IMR-90 (cell line): ENCODE measurements around the gene PLGLB2. TPM values are rescaled to one million over a fixed set of nuclear protein-coding genes. Genes with fewer than 3 reads are reported as not detected.
"Not testable (repeated sequence)": the region's sequence is repeated elsewhere in the genome, so short reads cannot be mapped to it uniquely, and the experiment has no call there.

Experiments
- ATAC-seq: fragments of 200-7000 bp; cut with Tn5 transposase; 2 replicates; pipeline ENCODE4 v1.9.1; 2020; ENCODE audit warnings: low read depth, mild to moderate bottlenecking, moderate library complexity
- Bru-seq: library from RNA; stranded (reverse); fragments of 400-500 nt; gene quantifications from one replicate; lab custom pipeline; 2021; lab: Mats Ljungman, UMichigan
- BruChase-seq, 2 experiments: library from RNA; stranded (reverse); fragments of 400-500 nt; gene quantifications; one replicate each; lab custom pipeline; 2021; lab: Mats Ljungman, UMichigan
- BruUV-seq: library from RNA; stranded (reverse); fragments of 400-500 nt; replicated peaks from 2 replicates; lab custom pipeline; 2021; lab: Mats Ljungman, UMichigan
- CTCF ChIA-PET: fragments of 300-600 bp; formaldehyde crosslinking; extraction: SDS; loops from one replicate; lab custom pipeline; 2021; ENCODE audit warnings: antibody characterized with exemption; lab: Yijun Ruan, JAX
- POLR2A ChIA-PET: fragments of 300-600 bp; sonication (Branson Sonifier 250); formaldehyde crosslinking; loops from one replicate; lab custom pipeline; 2022; ENCODE audit warnings: antibody characterized with exemption; ENCODE audit not compliant: unreplicated experiment; lab: Charles Lee
- DNase-seq: peaks from one replicate; pipeline ENCODE4 v3.0.0; 2013
- H2AFZ ChIP-seq: replicated peaks from 2 replicates; pipeline ENCODE3; 2013; ENCODE audit warnings: low read length, mild to moderate bottlenecking; ENCODE audit not compliant: poor library complexity
- H2AK5ac ChIP-seq: 2 replicates; pipeline ENCODE4 v1.6.1; 2013; ENCODE audit warnings: low read depth, low read length, inconsistent platforms
- H2AK9ac ChIP-seq: replicated peaks from 2 replicates; pipeline ENCODE3; 2013; ENCODE audit warnings: mild to moderate bottlenecking, low read depth, low read length, moderate library complexity; ENCODE audit not compliant: poor library complexity
- H2BK120ac ChIP-seq: 2 replicates; pipeline ENCODE4 v1.6.1; 2013; ENCODE audit warnings: low read depth, low read length, inconsistent platforms
- H2BK15ac ChIP-seq: 3 replicates; pipeline ENCODE4 v1.6.1; 2013; ENCODE audit warnings: low read depth, low read length, inconsistent platforms
- H2BK20ac ChIP-seq: 2 replicates; pipeline ENCODE4 v1.6.1; 2013; ENCODE audit warnings: low read depth, mild to moderate bottlenecking, inconsistent platforms, low read length, moderate library complexity
- H2BK5ac ChIP-seq: 2 replicates; pipeline ENCODE4 v1.6.1; 2013; ENCODE audit warnings: mild to moderate bottlenecking, low read depth, low read length, inconsistent platforms; ENCODE audit not compliant: poor library complexity, severe bottlenecking
- H3K14ac ChIP-seq: replicated peaks from 2 replicates; pipeline ENCODE4 v1.6.1; 2013; ENCODE audit warnings: low read depth, low read length, inconsistent platforms
- H3K18ac ChIP-seq: 2 replicates; pipeline ENCODE4 v1.6.1; 2013; ENCODE audit warnings: low read depth, low read length, control low read depth
- H3K23ac ChIP-seq: 2 replicates; pipeline ENCODE4 v1.6.1; 2013; ENCODE audit warnings: low read depth, low read length, inconsistent platforms
- H3K27ac ChIP-seq: 2 replicates; pipeline ENCODE4 v1.5.1; 2013; ENCODE audit warnings: mild to moderate bottlenecking, control low read depth, low read length; ENCODE audit not compliant: insufficient read depth
- H3K27me3 ChIP-seq: 2 replicates; pipeline ENCODE4 v1.6.1; 2013; ENCODE audit warnings: low read length; ENCODE audit not compliant: control insufficient read depth, insufficient read depth
- H3K36me3 ChIP-seq: 2 replicates; pipeline ENCODE4 v1.6.1; 2013; ENCODE audit warnings: low read length, mixed read lengths; ENCODE audit not compliant: control insufficient read depth, insufficient read depth
- H3K4ac ChIP-seq: 2 replicates; pipeline ENCODE4 v1.6.1; 2013; ENCODE audit warnings: low read depth, low read length, inconsistent platforms
- H3K4me1 ChIP-seq: 2 replicates; pipeline ENCODE4 v1.6.1; 2013; ENCODE audit warnings: low read length, mixed read lengths; ENCODE audit not compliant: control insufficient read depth, insufficient read depth
- H3K4me2 ChIP-seq: 2 replicates; pipeline ENCODE4 v1.6.1; 2013; ENCODE audit warnings: low read depth, mild to moderate bottlenecking, control low read depth, low read length, moderate library complexity
- H3K4me3 ChIP-seq: 2 replicates; pipeline ENCODE4 v1.5.1; 2013; ENCODE audit warnings: low read depth, mild to moderate bottlenecking, control low read depth, low read length, moderate library complexity; ENCODE audit not compliant: insufficient read depth
- H3K56ac ChIP-seq: 2 replicates; pipeline ENCODE4 v1.6.1; 2013; ENCODE audit warnings: low read length, inconsistent platforms; ENCODE audit not compliant: insufficient read depth; ENCODE audit errors: extremely low read depth
- H3K79me1 ChIP-seq, 2 experiments: 2 replicates each; pipeline ENCODE4 v1.6.1; 2013; ENCODE audit warnings: low read length in 2 of 2, inconsistent platforms in 1 of 2, low read depth in 1 of 2
- H3K9ac ChIP-seq: 2 replicates; pipeline ENCODE4 v1.6.1; 2013; ENCODE audit warnings: low read depth, low read length, control low read depth
- H3K9me1 ChIP-seq: 2 replicates; pipeline ENCODE4 v1.6.1; 2013; ENCODE audit warnings: low read length, inconsistent platforms; ENCODE audit not compliant: insufficient read depth
- H3K9me3 ChIP-seq: 2 replicates; pipeline ENCODE4 v1.6.1; 2013; ENCODE audit warnings: low read length; ENCODE audit not compliant: control insufficient read depth, insufficient read depth
- H4K20me1 ChIP-seq: 2 replicates; pipeline ENCODE4 v1.6.1; 2013; ENCODE audit warnings: low read length, inconsistent platforms; ENCODE audit not compliant: insufficient read depth
- H4K5ac ChIP-seq: 2 replicates; pipeline ENCODE4 v1.6.1; 2013; ENCODE audit warnings: mild to moderate bottlenecking, low read depth, low read length, control low read depth
- H4K8ac ChIP-seq, 2 experiments: 2 replicates each; pipeline ENCODE4 v1.6.1; 2013; ENCODE audit warnings: low read depth in 2 of 2, low read length in 2 of 2, control low read depth in 1 of 2, inconsistent platforms in 1 of 2
- H4K91ac ChIP-seq: 2 replicates; pipeline ENCODE4 v1.6.1; 2013; ENCODE audit warnings: low read depth, low read length, inconsistent platforms; ENCODE audit not compliant: insufficient read depth
- WGBS, 2 experiments: methylation state at CpG; one replicate each; pipeline versions ENCODE4 v1.1.5 to v1.1.7; 2013; ENCODE audit warnings: missing lambda C conversion rate in 2 of 2; ENCODE audit not compliant: insufficient read length in 1 of 2; ENCODE audit errors: extremely low coverage in 2 of 2; 5-methylcytosine and 5-hydroxymethylcytosine counted together
- dilution Hi-C: fragments of 300-500 bp; cut with HindIII; formaldehyde crosslinking; loops from one replicate; pipeline ENCODE4 v1.14.3; 2018; ENCODE audit warnings: low sequenced_read_pairs; ENCODE audit not compliant: unreplicated experiment
- in situ Hi-C: fragments of 300-500 bp; cut with MboI; formaldehyde crosslinking; loops from 3 replicates; pipeline ENCODE4 v1.14.3; 2019; ENCODE audit warnings: low sequenced_read_pairs, inconsistent platforms, mixed read lengths
- intact Hi-C: fragments of 100-400 bp; cut with micrococcal nuclease; formaldehyde crosslinking; loops from 2 replicates; pipeline ENCODE4 v1.10.0; 2022
- long read RNA-seq: library from polyadenylated mRNA; unstranded; transcript quantifications from one replicate; pipeline ENCODE4 v2.0.0, GENCODE V29; 2021; ENCODE audit not compliant: unreplicated experiment
- polyA plus RNA-seq, 3 experiments: library from polyadenylated mRNA; depleted of rRNA; stranded (reverse); fragments of >200 nt; gene quantifications; 2 replicates each; pipeline ENCODE4 v1.2.3, GENCODE V29; 2012; ENCODE audit warnings: low replicate concordance in 1 of 3
- total RNA-seq: library from RNA; depleted of rRNA; stranded (reverse); fragments of >200 nt; gene quantifications from 2 replicates; pipeline ENCODE4 v1.2.3, GENCODE V29; 2012; rRNA removed

Gene PLGLB2
- total RNA-seq (0.72 and 0.83 TPM in 2 replicates), polyA plus RNA-seq (2012; rRNA removed) (0.99 and 1.3 TPM in 2 replicates), Bru-seq, nascent RNA (percentile 56 among the genes with signal in this experiment), BruChase-seq, experiment 1, labeled RNA remaining after a 6-hour chase (percentile 53 among the genes with signal in this experiment), BruChase-seq, experiment 2, labeled RNA remaining after a 2-hour chase (percentile 73 among the genes with signal in this experiment)
- 0.05 and 0.53 TPM in 2 replicates for polyA plus RNA-seq (2012; cell fraction: cytosol; rRNA removed)
- 0.37 and 7.1 TPM in 2 replicates for polyA plus RNA-seq (2012; cell fraction: nucleus; rRNA removed; ENCODE audit: low replicate concordance)
- long read RNA-seq = 0 reads

DNA sequence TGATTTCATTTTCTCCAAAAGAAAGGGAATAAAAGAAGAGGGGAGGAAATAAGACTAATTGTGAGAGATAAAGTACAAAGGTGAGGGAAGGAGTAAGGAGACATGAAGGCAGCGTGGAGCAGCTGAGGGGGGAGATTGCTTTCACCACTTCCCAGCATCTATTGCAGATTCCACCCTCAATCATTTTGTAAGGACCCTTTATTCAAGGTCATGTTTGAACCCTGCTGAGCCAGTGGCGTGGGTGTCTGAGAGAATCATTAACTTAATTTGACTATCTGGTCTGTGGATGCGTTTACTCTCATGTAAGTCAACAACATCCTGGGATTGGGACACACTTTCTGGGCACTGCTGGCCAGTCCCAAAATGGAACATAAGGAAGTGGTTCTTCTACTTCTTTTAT, at the start of gene PLGLB2:
Gene PLGLB2 (plus strand): TSS at position 297 of the 400 bp plus-strand sequence. CDS start 67 bp downstream, at position 364.
- H3K27me3 ChIP-seq, H3K4me2 ChIP-seq, H3K27ac ChIP-seq, H3K56ac ChIP-seq, ATAC-seq, H3K79me1 ChIP-seq, CTCF ChIA-PET, H3K4me3 ChIP-seq, H2AFZ ChIP-seq, H3K14ac ChIP-seq, H3K9me1 ChIP-seq, H3K4me1 ChIP-seq, H3K9me3 ChIP-seq, H4K8ac ChIP-seq, H2BK120ac ChIP-seq, H3K23ac ChIP-seq, BruUV-seq, POLR2A ChIA-PET, H2BK20ac ChIP-seq, H4K20me1 ChIP-seq, DNase-seq, H2BK15ac ChIP-seq, H4K5ac ChIP-seq, intact Hi-C loops, in situ Hi-C loops, H2BK5ac ChIP-seq, H2AK9ac ChIP-seq, H3K4ac ChIP-seq, H3K18ac ChIP-seq, H3K9ac ChIP-seq, dilution Hi-C loops, H2AK5ac ChIP-seq, H3K36me3 ChIP-seq, H4K91ac ChIP-seq: not testable (repeated sequence)
- WGBS, 2 experiments = no CpG with 5 or more reads among the region's 3 CpGs

DNA sequence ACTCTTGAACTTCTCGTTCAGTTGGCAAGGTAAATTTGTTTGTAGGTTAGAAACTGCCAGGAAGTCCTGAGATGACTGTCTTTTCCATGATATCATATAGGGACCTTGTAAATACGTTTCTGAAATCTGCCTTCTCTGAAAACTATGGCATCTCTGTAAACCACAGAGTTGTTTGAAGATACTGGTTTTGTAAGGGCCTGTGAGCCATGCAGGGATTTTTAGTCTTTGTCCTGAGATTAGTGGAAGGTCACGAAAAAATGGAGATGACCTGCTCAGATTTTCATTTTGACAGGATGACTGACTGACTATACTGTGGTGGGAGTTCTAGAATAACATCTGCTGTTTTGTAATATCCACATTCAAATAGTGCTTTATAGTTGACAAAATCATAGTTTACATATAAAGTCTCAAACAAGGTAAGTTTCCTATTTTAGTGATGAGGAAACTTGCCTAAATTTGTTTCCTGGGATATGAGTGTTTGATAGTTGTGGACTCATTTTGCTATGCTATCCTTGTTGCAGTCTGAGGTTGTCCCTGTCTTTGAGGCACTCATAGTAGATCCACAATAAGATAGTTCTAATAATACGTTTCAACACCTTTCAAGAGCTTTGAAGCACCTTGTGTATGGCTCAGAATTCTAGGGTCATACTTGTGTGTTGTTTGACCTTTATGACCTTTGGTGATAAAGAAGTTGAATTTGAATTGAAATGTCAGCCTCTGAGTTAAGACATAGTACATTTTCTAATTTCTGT, 43.1 kb upstream of the PLGLB2 start:
- H4K91ac ChIP-seq, H2AFZ ChIP-seq, H3K4ac ChIP-seq, H4K8ac ChIP-seq, H4K5ac ChIP-seq, H3K18ac ChIP-seq, H2BK120ac ChIP-seq, dilution Hi-C loops, in situ Hi-C loops, H3K9ac ChIP-seq, H3K4me2 ChIP-seq, H3K14ac ChIP-seq, H3K56ac ChIP-seq, H3K4me1 ChIP-seq, H4K20me1 ChIP-seq, H3K4me3 ChIP-seq, H3K23ac ChIP-seq, H3K79me1 ChIP-seq, POLR2A ChIA-PET, H3K9me3 ChIP-seq, H2AK9ac ChIP-seq, intact Hi-C loops, H3K27me3 ChIP-seq, H3K9me1 ChIP-seq, DNase-seq, CTCF ChIA-PET, ATAC-seq, H2BK20ac ChIP-seq, H2AK5ac ChIP-seq, BruUV-seq, H2BK15ac ChIP-seq, H2BK5ac ChIP-seq, H3K36me3 ChIP-seq, H3K27ac ChIP-seq: not testable (repeated sequence)
- no CpG with 5 or more reads among the region's 4 CpGs for WGBS, 2 experiments
